Measurements from ENCODE around the gene BAD.

The BAD gene

GRCh38 chr11:64275841-64276240, 8.6 kb downstream of the BAD start:
- no peak for DNase-seq

DNA sequence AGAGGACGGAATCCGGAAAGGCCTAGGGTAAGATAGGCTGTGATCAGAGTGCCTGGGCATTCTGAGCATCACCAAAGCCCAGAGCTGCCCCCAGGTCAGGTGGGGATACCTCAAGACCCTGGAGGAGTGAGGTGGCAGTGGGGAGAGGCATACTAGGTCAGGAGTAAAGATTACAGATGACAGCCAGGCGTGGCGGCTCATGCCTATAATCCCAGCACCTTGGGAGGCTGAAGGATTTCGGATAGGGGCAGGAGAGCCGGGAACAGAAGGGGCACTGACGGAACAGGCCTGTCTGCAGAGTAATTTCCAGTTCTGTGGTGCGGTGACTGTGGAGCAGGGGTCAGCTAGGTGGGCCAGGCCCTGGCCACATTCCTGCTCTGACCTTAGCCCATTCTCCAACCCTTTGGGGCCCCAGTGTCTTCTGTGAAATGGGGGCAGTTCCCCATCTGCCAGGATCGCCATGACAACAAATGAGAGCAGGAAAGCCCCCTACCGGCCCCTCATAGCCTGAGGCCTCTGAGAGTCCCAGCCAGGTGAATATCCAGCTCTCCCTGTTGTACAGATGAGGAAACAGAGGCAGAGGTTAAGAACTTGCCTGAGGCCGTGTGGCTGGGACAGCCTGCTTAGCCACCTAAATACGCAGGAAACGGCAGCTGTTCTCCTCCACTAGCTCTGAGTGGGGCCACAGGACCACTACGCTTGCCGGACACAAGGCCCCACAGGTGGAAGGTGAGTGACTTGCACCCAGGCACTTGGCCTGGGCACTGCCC, 9.2 kb downstream of the BAD start:
- DNase-seq = no peak

DNA sequence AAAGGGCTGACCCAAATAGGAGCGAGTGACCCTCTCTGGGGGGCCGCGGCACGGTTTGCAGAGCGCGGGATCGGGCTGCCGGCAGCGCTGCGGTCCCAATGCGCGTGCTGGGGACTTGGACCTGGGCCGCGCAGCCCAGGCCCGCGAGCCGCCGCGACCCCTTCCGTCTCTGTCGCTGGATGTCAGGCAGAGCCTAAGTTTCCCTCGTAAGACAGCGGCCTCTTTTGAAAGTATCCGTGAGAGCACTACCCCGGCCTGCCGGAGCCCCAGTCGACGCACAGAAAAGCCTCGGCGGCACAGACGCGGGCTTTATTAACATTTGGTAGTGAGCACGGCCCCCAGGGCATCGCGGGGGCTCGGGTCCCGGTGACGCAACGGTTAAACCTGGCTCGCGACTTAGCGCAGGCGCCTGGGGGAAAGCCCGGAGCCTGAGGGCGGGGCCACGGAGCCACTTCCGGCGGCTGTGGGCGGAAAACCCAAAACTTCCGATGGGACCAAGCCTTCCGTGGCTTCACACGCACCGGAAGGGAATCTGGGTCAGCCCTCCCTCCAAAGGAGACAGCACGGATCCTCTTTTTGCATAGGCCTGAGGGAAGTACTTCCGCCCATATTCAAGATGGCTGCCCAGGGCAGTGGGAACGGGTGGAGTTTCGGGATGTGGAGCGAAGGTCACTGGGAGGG, 14.8 kb downstream of the BAD start:
- DNase-seq = peak; percentile 99

DNA sequence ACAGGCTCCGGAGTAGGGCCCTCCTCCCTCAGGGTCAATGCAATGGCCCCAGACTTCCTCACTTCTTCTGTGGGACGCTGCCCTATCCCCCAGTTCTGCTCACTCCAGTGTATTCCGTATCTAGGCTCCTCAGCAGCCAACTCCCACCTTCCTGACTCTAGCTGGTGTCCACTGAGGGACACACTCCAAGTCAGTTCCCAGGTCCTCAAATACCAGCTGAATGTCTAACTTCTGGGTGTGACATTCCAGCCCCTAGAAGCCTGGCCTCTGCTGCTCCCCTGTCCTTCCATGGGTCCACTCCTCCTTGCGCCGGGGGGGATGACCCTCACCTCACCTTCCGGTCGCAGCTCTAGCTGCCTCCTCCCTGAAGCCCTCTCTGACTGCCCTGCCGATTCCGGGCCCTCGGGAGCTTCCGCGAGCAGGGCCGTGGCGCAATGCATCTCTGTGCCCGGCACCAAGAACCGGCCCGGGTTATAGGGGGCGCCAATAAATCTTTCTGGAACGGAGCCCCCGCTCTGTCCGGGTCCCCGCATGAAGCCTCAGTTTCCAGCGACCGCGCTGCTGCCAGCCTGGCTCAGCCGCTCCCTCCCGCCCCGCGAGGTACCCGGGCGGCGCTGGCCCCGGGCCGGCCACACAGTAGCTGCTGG, 15.4 kb downstream of the BAD start:
- DNase-seq = no peak

DNA sequence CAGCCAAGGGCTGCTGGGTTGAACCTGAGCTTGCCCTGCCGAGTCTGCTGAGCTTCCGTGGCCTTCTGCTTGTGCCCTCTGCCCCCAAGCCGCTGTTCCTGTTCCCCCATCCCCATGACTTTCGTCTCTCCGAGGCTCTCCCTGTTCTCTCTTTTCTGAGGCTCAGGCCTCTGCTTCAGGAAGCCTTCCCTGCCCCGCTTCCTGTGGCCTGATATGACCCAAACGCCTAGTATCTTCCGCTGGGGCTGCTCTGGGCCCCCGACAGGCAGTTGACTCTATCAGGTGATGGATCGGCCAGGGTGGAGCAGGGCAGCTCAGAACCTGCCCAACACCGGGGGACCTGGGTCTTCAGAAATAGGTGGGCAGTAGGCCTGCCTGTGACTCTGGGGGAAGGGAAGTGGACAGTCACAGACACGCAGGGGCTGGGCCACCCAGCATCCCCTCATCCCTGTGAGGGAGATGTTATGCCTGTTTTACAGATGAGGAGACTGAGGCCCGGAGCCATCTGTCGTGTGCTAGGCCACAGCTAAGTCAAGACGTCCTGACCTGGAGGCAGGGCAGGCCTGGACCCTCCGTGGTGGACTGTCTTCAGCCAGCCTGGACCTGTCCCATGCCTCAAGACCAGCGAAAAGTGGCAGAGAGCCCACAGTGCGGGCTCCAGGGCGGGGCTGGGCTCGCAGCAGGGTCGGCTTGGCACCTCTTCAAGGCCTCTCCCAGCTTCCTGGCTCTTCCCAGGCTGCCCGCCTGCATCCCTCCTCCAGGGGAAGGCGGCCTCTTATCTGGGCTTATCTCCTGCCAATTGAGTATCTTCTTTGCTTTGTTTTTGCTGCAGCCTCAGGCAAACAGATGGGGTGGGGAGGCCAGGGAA, 16.2 kb downstream of the BAD start:
- peak; percentile 30 for DNase-seq

DNA sequence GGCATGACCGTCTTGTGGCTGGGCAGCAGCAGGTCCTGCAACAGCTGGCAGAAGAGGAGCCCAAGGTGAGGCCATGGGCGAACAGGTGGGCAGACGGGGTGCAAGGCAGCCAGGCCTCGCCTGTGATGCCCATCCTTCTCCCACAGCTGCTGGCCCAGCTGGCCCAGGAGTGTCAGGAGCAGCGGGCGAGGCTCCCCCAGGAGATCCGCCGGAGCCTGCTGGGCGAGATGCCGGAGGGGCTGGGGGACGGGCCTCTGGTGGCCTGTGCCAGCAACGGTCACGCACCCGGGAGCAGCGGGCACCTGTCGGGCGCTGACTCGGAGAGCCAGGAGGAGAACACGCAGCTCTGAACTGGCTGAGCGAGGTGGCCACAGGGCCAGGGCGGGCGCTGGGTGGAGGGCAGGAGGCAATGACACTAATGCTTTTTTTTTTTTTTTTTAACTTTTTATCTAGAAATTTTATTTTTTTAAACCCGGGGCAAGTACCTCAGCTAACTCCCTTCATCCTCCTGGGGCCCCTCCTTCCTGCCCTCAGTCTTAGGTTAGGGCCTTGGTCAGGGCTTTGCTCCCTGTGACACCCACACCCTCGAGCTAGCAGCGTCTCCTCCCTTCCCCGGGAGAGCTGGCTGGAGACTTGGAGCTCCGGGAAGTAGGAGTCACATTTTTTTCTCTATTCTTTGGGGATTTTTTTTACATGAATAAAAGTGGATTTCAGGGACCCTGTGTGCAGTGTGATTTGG, 17.1 kb downstream of the BAD start:
- no peak for DNase-seq

GRCh38 chr11:64266339-64266738, 18.1 kb downstream of the BAD start:
- peak; percentile 57 for DNase-seq

DNA sequence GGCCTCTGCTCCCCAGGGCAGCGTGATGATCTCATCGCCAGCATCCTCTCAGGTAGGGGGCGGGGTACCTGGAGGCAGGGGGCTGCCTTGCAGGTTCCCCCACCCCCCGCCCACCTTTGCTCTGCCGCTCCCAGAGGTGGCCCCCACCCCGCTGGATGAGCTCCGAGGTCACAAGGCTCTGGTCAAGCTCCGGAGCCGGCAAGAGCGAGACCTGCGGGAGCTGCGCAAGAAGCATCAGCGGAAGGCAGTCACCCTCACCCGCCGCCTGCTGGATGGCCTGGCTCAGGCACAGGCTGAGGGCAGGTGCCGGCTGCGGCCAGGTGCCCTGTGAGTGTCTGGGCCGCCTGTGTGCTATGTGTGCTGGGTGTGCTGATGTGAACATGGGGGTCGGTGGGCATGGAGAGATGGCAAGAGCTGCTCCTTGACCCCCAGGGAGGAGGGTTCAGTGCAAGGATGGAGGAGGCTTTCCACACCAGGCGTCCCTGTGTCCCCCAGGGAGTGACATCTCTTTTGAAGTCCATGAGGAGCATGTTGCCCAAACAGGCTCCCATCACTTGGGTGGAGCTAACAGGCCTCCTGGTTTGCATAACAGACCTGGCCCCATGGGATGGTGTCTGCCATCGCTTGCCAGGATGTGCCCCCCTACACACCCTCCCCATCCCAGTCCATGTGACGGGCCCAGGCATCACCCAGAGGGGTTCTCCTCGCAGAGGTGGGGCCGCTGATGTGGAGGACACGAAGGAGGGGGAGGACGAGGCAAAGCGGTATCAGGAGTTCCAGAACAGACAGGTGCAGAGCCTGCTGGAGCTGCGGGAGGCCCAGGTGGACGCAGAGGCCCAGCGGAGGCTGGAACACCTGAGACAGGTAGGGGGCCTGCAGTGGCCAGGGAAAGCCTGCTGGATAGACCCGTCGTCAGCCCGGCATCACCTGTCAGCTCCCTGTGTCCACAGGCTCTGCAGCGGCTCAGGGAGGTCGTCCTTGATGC, 19.0 kb downstream of the BAD start:
- no peak for DNase-seq

DNA sequence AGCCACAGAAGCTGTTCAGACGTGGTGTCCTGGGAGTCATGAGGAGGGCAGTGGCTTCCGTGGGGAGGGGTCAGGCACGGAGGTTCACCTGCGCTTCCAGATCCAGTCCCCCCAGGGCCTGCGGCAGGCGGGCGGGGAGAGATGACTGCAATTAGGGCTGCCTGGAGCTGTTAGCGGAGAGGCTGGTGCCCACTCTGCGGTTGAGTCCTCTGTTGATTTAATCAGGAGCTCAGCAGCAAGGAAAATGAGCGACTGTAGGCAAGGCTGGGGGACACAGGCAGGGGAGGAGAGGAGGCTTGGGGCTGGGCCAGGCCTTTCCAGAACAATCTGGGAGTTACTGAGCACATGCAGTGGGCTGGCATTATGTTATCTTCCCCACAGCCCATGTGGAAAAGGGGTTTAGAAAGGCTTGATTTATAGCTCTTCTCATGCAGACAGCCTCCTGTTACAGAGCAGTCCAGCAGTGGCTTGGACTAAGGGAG, 20.1 kb downstream of the BAD start:
- no peak for DNase-seq

DNA sequence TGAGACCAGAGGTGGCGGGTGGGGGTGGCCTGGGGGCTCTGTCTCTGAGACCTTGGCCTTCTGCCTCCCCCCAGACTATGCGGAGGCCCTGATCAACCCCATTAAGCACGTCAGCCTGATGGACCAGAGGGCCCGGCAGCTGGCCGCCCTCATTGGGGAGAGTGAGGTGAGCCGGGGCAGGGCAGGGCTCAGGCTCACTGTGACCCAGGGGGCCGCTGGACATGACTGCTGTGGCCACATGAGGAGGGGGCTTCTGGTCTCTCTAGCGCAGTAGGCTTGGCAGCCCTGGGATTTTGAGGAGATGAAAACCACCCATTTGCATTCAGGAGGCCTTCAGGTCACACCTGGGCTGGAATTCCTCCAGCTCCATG, 20.5 kb downstream of the BAD start:
- DNase-seq = no peak

GRCh38 chr11:64263021-64263946, 21.2 kb downstream of the BAD start:
- DNase-seq = peak; percentile 41

- DNase-seq = no peak
Observed at GRCh38 chr11:64262271-64263002, 22.0 kb downstream of the BAD start.

DNA sequence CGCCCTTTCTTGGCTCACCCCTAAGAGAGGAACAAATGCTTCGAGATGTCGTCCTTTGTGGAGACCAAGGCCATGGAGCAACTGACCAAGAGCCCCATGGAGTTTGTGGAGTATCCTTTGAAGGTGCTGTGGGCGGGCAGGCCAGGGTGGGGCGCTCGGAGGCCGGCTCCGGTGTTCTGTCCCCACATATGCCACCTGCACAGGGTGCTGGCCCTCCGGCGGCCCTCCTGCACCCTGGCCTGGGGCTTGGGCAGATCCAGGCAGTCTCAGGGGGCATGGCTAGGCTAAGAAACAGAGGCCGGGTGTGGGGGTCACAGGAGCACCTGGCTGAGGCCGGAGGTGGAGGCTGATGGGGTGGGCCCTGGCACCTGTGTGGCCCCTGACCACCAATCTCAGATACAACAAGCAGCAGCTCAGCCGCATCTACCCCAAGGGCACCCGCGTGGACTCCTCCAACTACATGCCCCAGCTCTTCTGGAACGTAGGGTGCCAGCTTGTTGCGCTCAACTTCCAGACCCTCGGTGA, 22.8 kb downstream of the BAD start:
- DNase-seq = no peak

GRCh38 chr11:64260147-64260708, 24.2 kb downstream of the BAD start:
- DNase-seq = no peak

- DNase-seq = no peak
Observed at GRCh38 chr11:64259533-64260067, 24.9 kb downstream of the BAD start.

DNA sequence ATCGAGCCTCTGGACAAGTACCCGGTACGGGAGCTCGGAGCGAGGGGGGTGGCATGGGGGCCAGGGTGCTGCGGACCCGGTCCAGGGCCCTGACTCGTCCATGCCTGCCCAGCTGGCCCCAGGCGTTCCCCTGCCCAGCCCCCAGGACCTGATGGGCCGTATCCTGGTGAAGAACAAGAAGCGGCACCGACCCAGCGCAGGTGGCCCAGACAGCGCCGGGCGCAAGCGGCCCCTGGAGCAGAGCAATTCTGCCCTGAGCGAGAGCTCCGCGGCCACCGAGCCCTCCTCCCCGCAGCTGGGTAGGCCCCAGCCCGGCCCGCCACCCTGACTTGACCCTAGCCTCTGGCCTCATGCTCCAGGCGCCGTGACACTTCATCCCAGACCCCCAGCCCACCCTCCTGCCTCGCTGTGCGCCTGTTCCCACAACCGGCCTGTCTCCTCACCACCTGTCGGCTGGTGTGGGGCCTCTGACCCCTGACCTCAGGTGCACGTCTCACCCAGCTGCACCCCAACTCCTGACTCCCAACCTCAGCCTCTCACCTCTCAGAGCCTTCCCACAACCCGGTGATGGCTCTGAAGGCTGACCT, 25.4 kb downstream of the BAD start:
- no peak for DNase-seq

- no peak for DNase-seq
Observed at GRCh38 chr11:64258356-64258755, 26.1 kb downstream of the BAD start.

- DNase-seq = no peak
Observed at GRCh38 chr11:64256300-64256699, 28.2 kb downstream of the BAD start.
